ENCODE data around the gene RACK1. TPM values are rescaled to one million over a fixed set of nuclear protein-coding genes. Genes with fewer than 3 reads are reported as not detected.

The RACK1 gene
- total RNA-seq, 1 donor from 2014 or later: 2,816 TPM

- Histone ChIP-seq H3K79me2 (ENCODE audit: low read depth) (peaks cover 49% of the 10 kb centered on the region), H3K9ac (peak overlapping the region; percentile 27), H2AFZ (replicated peaks) (no peak overlapping the region), H3K27me3 (no peaks in the 10 kb centered on the region), H4K20me1 (ENCODE audit: low read depth) (peaks cover 84% of the 10 kb centered on the region), H3K4me3 (no peak overlapping the region), H3K27ac (peak overlapping the region; percentile 70), H3K4me2 (no peak overlapping the region), H3K4me1 (peaks cover 13% of the 10 kb centered on the region), H3F3A (ENCODE audit: low read depth) (peaks cover 90% of the 10 kb centered on the region), H3K36me3 (peaks cover 17% of the 10 kb centered on the region), H3K9me3 (ENCODE audit: low read depth) (no peaks in the 10 kb centered on the region)
- no peak for DNase-seq (ENCODE audit: low spot score)
- peaks cover 20% of the 10 kb centered on the region for H3K4me1 Mint-ChIP-seq
- peaks cover 54% of the 10 kb centered on the region for H3K36me3 Mint-ChIP-seq
- H3K4me3 Mint-ChIP-seq: peak overlapping the region; percentile 18
- no peak overlapping the region for H3K27ac Mint-ChIP-seq
- TF ChIP-seq EZH2 (IDR thresholded peaks at IDR 0.05) (no peak), CTCF (IDR thresholded peaks at IDR 0.05) (no peak), EZH2phosphoT487 (IDR thresholded peaks at IDR 0.05) (no peak)
- H3K27me3 Mint-ChIP-seq (ENCODE audit: insufficient read depth, low read depth): peaks cover 7% of the 10 kb centered on the region
- no peaks in the 10 kb centered on the region for H3K9me3 Mint-ChIP-seq
Observed at GRCh38 chr5:181237729-181238385, 5.8 kb downstream of the RACK1 start.

- no peak overlapping the region for H2AFZ ChIP-seq (replicated peaks)
- no peaks in the 10 kb centered on the region for H3K9me3 ChIP-seq (ENCODE audit: low read depth)
- H3K9ac ChIP-seq: peak overlapping the region; percentile 27
- H3K36me3 ChIP-seq: peaks cover 17% of the 10 kb centered on the region
- peaks cover 9% of the 10 kb centered on the region for H3K4me1 ChIP-seq
- no peak overlapping the region for H3K4me3 Mint-ChIP-seq
- TF ChIP-seq EZH2phosphoT487 (IDR thresholded peaks at IDR 0.05) (no peak), EZH2 (IDR thresholded peaks at IDR 0.05) (no peak), CTCF (IDR thresholded peaks at IDR 0.05) (no peak)
- peaks cover 47% of the 10 kb centered on the region for H3K36me3 Mint-ChIP-seq
- no peaks in the 10 kb centered on the region for H3K9me3 Mint-ChIP-seq
- H3K4me1 Mint-ChIP-seq: peaks cover 12% of the 10 kb centered on the region
- no peak overlapping the region for H3K4me3 ChIP-seq
- peaks cover 7% of the 10 kb centered on the region for H3K27me3 Mint-ChIP-seq (ENCODE audit: insufficient read depth, low read depth)
- H3K27me3 ChIP-seq: no peaks in the 10 kb centered on the region
- peaks cover 76% of the 10 kb centered on the region for H4K20me1 ChIP-seq (ENCODE audit: low read depth)
- H3K4me2 ChIP-seq: no peak overlapping the region
- no peak for DNase-seq (ENCODE audit: low spot score)
- peaks cover 84% of the 10 kb centered on the region for H3F3A ChIP-seq (ENCODE audit: low read depth)
- peaks cover 42% of the 10 kb centered on the region for H3K79me2 ChIP-seq (ENCODE audit: low read depth)
- no peak overlapping the region for H3K27ac Mint-ChIP-seq
- peak overlapping the region; percentile 70 for H3K27ac ChIP-seq
Observed at GRCh38 chr5:181236954-181237641, 6.6 kb downstream of the RACK1 start.

- Mint-ChIP-seq H3K9me3 (no peaks in the 10 kb centered on the region), H3K27me3 (ENCODE audit: insufficient read depth, low read depth) (peaks cover 7% of the 10 kb centered on the region), H3K4me3 (no peak overlapping the region), H3K27ac (no peak overlapping the region), H3K4me1 (peaks cover 6% of the 10 kb centered on the region), H3K36me3 (peaks cover 44% of the 10 kb centered on the region)
- H3K27ac ChIP-seq: peak overlapping the region; percentile 70
- H2AFZ ChIP-seq (replicated peaks): no peak overlapping the region
- H3K4me3 ChIP-seq: no peak overlapping the region
- TF ChIP-seq EZH2 (IDR thresholded peaks at IDR 0.05) (no peak), EZH2phosphoT487 (IDR thresholded peaks at IDR 0.05) (no peak), CTCF (IDR thresholded peaks at IDR 0.05) (no peak)
- peaks cover 35% of the 10 kb centered on the region for H3K79me2 ChIP-seq (ENCODE audit: low read depth)
- H4K20me1 ChIP-seq (ENCODE audit: low read depth): peaks cover 70% of the 10 kb centered on the region
- H3K27me3 ChIP-seq: no peaks in the 10 kb centered on the region
- DNase-seq (ENCODE audit: low spot score): no peak
- no peaks in the 10 kb centered on the region for H3K9me3 ChIP-seq (ENCODE audit: low read depth)
- H3K9ac ChIP-seq: no peak overlapping the region
- peaks cover 78% of the 10 kb centered on the region for H3F3A ChIP-seq (ENCODE audit: low read depth)
- no peak overlapping the region for H3K4me2 ChIP-seq
- peaks cover 3% of the 10 kb centered on the region for H3K4me1 ChIP-seq
- peaks cover 12% of the 10 kb centered on the region for H3K36me3 ChIP-seq
Observed at GRCh38 chr5:181236471-181236870, 7.2 kb downstream of the RACK1 start.

All from neural progenitor cell (in vitro differentiated cells).